ENCODE results near the gene UPB1. TPM values are rescaled to one million over a fixed set of nuclear protein-coding genes. Genes with fewer than 3 reads are reported as not detected.

Gene UPB1
- total and polyA plus RNA-seq, 4 donors, result 7.1 to 115 (median 58.8) TPM

GRCh38 chr22:24498824-24499223 lies 3.7 kb downstream of the UPB1 start:
- TF ChIP-seq REST (IDR thresholded peaks at IDR 0.05) (no peak), YY1 (IDR thresholded peaks at IDR 0.05) (no peak), GABPA (IDR thresholded peaks at IDR 0.05 in 1 of 2, conservative IDR thresholded peaks at IDR 0.05 in 1 of 2) (no peak), RXRA (IDR thresholded peaks at IDR 0.05) (no peak), FOXA2 (IDR thresholded peaks at IDR 0.05) (no peak)
- no peak for DNase-seq (ENCODE audit: low spot score)
- H3K4me1 ChIP-seq (ENCODE audit: control insufficient read depth in 4 of 4, insufficient read depth in 4 of 4, low read length in 3 of 4), result peaks cover 5 to 76% (median 63%) of the 10 kb centered on the region in 4 donors
- H3K9me3 ChIP-seq (ENCODE audit: control insufficient read depth in 4 of 4, low read length in 3 of 4), result no peaks in the 10 kb centered on the region
- H3K4me3 ChIP-seq (ENCODE audit: low read depth in 1 of 3, low read length in 3 of 3), result peak overlapping the region in 1 of 3 donors; percentile 79
- 60% methylated on average over 11 of the region's 11 CpGs for WGBS
- H3K27ac ChIP-seq (ENCODE audit: low read depth in 1 of 2, low read length in 2 of 2), result peak overlapping the region; percentile 81 to 88
- H3K36me3 ChIP-seq (ENCODE audit: control insufficient read depth in 4 of 4, insufficient read depth in 3 of 4, low read depth in 1 of 4, low read length in 3 of 4), result peaks cover 0 to 9% (median 0%) of the 10 kb centered on the region in 4 donors
- no peaks in the 10 kb centered on the region for H3K27me3 ChIP-seq (ENCODE audit: control insufficient read depth in 4 of 4, insufficient read depth in 4 of 4, low read length in 3 of 4)
- peak overlapping the region; percentile 57 to 99 for H3K9ac ChIP-seq (ENCODE audit: low read depth in 1 of 2, low read length in 2 of 2)

GRCh38 chr22:24499706-24500276 lies 4.7 kb downstream of the UPB1 start:
- 44% methylated on average over 10 of the region's 10 CpGs for WGBS
- no peak overlapping the region for H3K4me3 ChIP-seq (ENCODE audit: low read depth in 1 of 3, low read length in 3 of 3)
- H3K36me3 ChIP-seq (ENCODE audit: control insufficient read depth in 4 of 4, insufficient read depth in 3 of 4, low read depth in 1 of 4, low read length in 3 of 4), result peaks cover 0 to 9% (median 0%) of the 10 kb centered on the region in 4 donors
- H3K27me3 ChIP-seq (ENCODE audit: control insufficient read depth in 4 of 4, insufficient read depth in 4 of 4, low read length in 3 of 4), result no peaks in the 10 kb centered on the region
- peaks cover 5 to 83% (median 68%) of the 10 kb centered on the region in 4 donors for H3K4me1 ChIP-seq (ENCODE audit: control insufficient read depth in 4 of 4, insufficient read depth in 4 of 4, low read length in 3 of 4)
- peak overlapping the region; percentile 40 to 99 for H3K9ac ChIP-seq (ENCODE audit: low read depth in 1 of 2, low read length in 2 of 2)
- H3K27ac ChIP-seq (ENCODE audit: low read depth in 1 of 2, low read length in 2 of 2), result peak overlapping the region; percentile 81 to 88
- H3K9me3 ChIP-seq (ENCODE audit: control insufficient read depth in 4 of 4, low read length in 3 of 4), result no peaks in the 10 kb centered on the region
- TF ChIP-seq CTCF (IDR thresholded peaks at IDR 0.05; ENCODE audit: low read depth, low read length, missing input control), result no peak
- TF ChIP-seq HNF4A (conservative IDR thresholded peaks at IDR 0.05), result peak in 1 of 2 donors; percentile 45
- DNase-seq (ENCODE audit: low spot score), result no peak

- WGBS, result 34% methylated on average over 16 of the region's 16 CpGs
- H3K4me1 ChIP-seq (ENCODE audit: control insufficient read depth in 4 of 4, insufficient read depth in 4 of 4, low read length in 3 of 4), result peaks cover 5 to 88% (median 71%) of the 10 kb centered on the region in 4 donors
- peak overlapping the region; percentile 81 to 88 for H3K27ac ChIP-seq (ENCODE audit: low read depth in 1 of 2, low read length in 2 of 2)
- TF ChIP-seq EGR1 (IDR thresholded peaks at IDR 0.05; ENCODE audit: low read depth in 2 of 2) (no peak), RXRA (IDR thresholded peaks at IDR 0.05) (peak; percentile 82 to 89), JUND (IDR thresholded peaks at IDR 0.05) (peak; percentile 15 to 61), TAF1 (conservative IDR thresholded peaks at IDR 0.05) (no peak), GABPA (IDR thresholded peaks at IDR 0.05 in 1 of 2, conservative IDR thresholded peaks at IDR 0.05 in 1 of 2) (no peak), REST (IDR thresholded peaks at IDR 0.05) (peak; percentile 9), HNF4A (conservative IDR thresholded peaks at IDR 0.05) (peak; percentile 86 to 91), FOXA1 (IDR thresholded peaks at IDR 0.05) (peak; percentile 66), CTCF (IDR thresholded peaks at IDR 0.05; ENCODE audit: low read depth, low read length, missing input control) (no peak), NR2F2 (IDR thresholded peaks at IDR 0.05) (peak; percentile 45), RAD21 (IDR thresholded peaks at IDR 0.05) (peak; percentile 40 to 58), SP1 (IDR thresholded peaks at IDR 0.05) (peak; percentile 72), HNF4G (IDR thresholded peaks at IDR 0.05) (peak; percentile 42), YY1 (IDR thresholded peaks at IDR 0.05) (peak; percentile 78)
Measured at GRCh38 chr22:24500277-24500820, 5.2 kb downstream of the UPB1 start.

More at GRCh38 chr22:24500277-24500820, 5.2 kb downstream of the UPB1 start:
- Histone ChIP-seq H3K27me3 (ENCODE audit: control insufficient read depth in 4 of 4, insufficient read depth in 4 of 4, low read length in 3 of 4) (no peaks in the 10 kb centered on the region), H3K9me3 (ENCODE audit: control insufficient read depth in 4 of 4, low read length in 3 of 4) (no peaks in the 10 kb centered on the region), H3K9ac (ENCODE audit: low read depth in 1 of 2, low read length in 2 of 2) (peak overlapping the region; percentile 40 to 74), H3K36me3 (ENCODE audit: control insufficient read depth in 4 of 4, insufficient read depth in 3 of 4, low read depth in 1 of 4, low read length in 3 of 4) (peaks cover 0 to 9% (median 0%) of the 10 kb centered on the region in 4 donors), H3K4me3 (ENCODE audit: low read depth in 1 of 3, low read length in 3 of 3) (no peak overlapping the region)
- DNase-seq (ENCODE audit: low spot score), result no peak

All from liver (tissue), 9 donors.